Measurements from ENCODE around the gene TMEM259. TPM values are rescaled to one million over a fixed set of nuclear protein-coding genes. Genes with fewer than 3 reads are reported as not detected.

The TMEM259 gene
- total and polyA plus RNA-seq, 2 of the 13 experiments (the other 11 are each of a cell fraction or from before 2014, with no cell fraction given): 64.7 to 164 TPM

DNA sequence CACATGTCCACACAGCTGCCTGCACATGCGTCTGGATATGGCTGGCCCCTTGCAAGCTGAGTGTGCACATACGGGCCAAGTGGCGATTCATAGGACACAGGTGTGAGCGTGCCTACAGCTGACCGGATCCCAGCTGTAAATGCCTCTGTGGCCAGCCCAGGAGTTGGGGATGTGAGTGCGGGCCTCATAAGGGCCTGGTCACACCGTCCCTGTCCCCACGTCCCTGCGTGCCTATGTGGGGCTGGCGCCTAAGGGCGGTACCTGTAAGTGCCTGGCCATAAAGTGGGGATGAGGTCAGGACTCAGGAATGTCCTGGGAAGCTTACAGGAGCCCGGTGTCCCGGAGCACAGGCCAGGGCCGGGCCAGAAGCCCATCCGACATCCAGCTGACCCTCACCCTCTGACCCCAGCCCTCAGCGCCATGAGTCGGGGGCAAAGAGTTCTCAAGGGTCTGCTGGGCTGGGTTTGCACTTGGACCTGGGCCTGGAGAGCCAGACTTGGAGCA, 44.7 kb upstream of the TMEM259 start (continued):
- TF ChIP-seq HOXA3 (CRISPR knock-in tag; IDR thresholded peaks at IDR 0.05) (0 out of 2 replicates have a peak, but pooled peaks have one; percentile 18), PHF21A (CRISPR knock-in tag; IDR thresholded peaks at IDR 0.05) (peak; percentile 74), ZNF543 (CRISPR knock-in tag; IDR thresholded peaks at IDR 0.05) (0 out of 2 replicates have a peak, but pooled peaks have one; percentile 9), CAMTA2 (CRISPR knock-in tag; IDR thresholded peaks at IDR 0.05; ENCODE audit: borderline replicate concordance) (0 out of 2 replicates have a peak, but pooled peaks have one; percentile 48), BORCS8-MEF2B (CRISPR knock-in tag; IDR thresholded peaks at IDR 0.05) (peak; percentile 25; the same call in 1 of the 2 replicates), ZNF788 (CRISPR knock-in tag; IDR thresholded peaks at IDR 0.05; ENCODE audit: borderline replicate concordance) (0 out of 2 replicates have a peak, but pooled peaks have one; percentile 48), MAFF (IDR thresholded peaks at IDR 0.05; ENCODE audit: low read depth, low read length) (no peak), NONO (IDR thresholded peaks at IDR 0.05) (no peak), NONO (CRISPR knock-in tag; conservative IDR thresholded peaks at IDR 0.05) (peak; percentile 65; the same call in 1 of the 2 replicates), ASH2L (IDR thresholded peaks at IDR 0.05; ENCODE audit: insufficient read length, low read depth, low read length) (no peak), ZNF572 (CRISPR knock-in tag; IDR thresholded peaks at IDR 0.05) (0 out of 2 replicates have a peak, but pooled peaks have one; percentile 9)
- TF ChIP-seq, protein P1, sequence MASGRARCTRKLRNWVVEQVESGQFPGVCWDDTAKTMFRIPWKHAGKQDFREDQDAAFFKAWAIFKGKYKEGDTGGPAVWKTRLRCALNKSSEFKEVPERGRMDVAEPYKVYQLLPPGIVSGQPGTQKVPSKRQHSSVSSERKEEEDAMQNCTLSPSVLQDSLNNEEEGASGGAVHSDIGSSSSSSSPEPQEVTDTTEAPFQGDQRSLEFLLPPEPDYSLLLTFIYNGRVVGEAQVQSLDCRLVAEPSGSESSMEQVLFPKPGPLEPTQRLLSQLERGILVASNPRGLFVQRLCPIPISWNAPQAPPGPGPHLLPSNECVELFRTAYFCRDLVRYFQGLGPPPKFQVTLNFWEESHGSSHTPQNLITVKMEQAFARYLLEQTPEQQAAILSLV (CRISPR knock-in tag; IDR thresholded peaks at IDR 0.05; ENCODE audit: borderline replicate concordance): no peak
- TF ChIP-seq, protein P2, sequence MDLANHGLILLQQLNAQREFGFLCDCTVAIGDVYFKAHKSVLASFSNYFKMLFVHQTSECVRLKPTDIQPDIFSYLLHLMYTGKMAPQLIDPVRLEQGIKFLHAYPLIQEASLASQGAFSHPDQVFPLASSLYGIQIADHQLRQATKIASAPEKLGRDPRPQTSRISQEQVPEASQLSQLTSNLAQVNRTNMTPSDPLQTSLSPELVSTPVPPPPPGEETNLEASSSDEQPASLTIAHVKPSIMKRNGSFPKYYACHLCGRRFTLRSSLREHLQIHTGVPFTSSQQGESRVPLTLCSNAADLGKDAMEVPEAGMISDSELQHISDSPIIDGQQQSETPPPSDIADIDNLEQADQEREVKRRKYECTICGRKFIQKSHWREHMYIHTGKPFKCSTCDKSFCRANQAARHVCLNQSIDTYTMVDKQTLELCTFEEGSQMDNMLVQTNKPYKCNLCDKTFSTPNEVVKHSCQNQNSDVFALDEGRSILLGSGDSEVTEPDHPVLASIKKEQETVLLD (CRISPR knock-in tag; IDR thresholded peaks at IDR 0.05; ENCODE audit: low read depth): no peak; the same call in 1 of the 2 replicates
- TF ChIP-seq, protein P3, sequence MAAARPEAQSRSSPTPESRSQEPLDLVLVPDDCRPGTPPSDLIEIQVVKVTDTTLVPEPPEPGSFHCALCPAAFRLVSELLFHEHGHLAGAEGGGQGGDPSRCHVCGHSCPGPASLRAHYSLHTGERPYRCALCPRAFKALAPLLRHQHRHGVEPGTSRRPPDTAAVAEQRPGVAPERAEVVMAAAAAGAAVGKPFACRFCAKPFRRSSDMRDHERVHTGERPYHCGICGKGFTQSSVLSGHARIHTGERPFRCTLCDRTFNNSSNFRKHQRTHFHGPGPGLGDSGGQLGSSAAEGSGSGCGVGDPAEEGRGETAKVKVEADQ (CRISPR knock-in tag; IDR thresholded peaks at IDR 0.05; ENCODE audit: borderline replicate concordance): 0 out of 2 replicates have a peak, but pooled peaks have one; percentile 45
- TF ChIP-seq, protein P4, sequence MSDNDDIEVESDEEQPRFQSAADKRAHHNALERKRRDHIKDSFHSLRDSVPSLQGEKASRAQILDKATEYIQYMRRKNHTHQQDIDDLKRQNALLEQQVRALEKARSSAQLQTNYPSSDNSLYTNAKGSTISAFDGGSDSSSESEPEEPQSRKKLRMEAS (IDR thresholded peaks at IDR 0.05): peak; percentile 63

All from HepG2 (cell line).